Activated CD4-positive, alpha-beta T cell treated with anti-CD3 and anti-CD28 coated beads, Interleukin-2, amount 50 U/mL, for 16 hours (primary cell): Measurements from ENCODE around the gene RGS6.

Source experiments
- DNase-seq: peaks from one replicate; pipeline ENCODE4 v3.0.0-alpha.2; 2020

The RGS6 gene

DNA sequence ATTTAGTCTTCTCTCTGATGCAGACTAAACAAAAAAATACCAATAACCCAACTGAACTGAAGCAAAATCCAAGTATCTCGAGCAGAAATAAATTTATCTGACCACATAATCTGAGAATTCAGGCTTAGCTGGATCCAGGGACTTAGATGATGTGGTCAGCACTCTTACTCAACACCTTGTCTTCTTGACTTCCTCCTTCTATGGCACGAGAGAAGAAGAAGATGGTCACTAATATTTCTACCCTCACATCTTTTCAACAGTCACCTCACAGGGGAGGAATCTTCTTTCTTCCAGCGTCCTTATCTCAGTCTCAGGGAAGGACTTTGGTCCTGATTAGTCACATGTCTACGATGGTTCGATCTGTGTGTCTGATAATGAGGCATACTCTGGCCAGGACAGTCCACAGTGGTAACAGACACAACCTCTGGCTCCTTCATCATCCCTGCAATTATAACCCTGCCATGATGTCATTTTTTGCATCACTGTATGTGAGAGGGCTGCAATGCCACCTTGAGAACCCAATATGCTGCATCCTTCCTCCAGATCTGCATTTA is 15.8 kb downstream of the RGS6 start:
- no peak for DNase-seq

GRCh38 chr14:71952381-71953363 is 20.4 kb downstream of the RGS6 start:
- no peak for DNase-seq

DNA sequence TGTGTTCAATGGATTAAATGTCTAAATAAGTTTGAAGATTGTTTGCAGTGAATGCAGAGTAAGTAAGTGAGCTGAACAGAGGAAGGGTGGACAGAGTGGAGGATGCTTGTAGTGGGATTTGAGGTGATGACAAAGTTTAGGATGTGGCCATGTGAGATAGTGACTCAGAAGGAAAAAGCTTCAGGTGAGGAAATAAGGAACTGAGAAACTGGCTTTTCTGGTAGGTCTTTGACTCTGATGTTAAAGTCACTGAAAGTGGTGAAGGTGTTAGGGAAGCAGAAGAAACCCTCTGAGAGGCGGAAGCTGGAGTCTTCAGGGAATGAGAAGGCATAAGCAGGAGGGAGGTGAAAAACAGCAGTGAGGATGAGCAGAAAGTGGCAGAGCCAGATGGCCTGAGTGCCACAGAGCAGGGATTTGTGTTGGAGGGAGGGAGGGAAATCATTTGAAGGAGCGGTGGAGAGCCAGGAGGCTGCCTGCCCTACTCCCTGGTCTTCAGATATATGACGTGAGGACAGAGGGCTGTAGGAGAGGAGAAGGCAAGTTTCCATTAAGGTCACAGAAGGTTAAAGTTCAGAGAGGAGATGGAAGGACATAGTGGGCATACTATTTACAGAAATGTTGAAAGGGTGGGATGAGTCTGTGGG is 24.8 kb downstream of the RGS6 start:
- DNase-seq = no peak

DNA sequence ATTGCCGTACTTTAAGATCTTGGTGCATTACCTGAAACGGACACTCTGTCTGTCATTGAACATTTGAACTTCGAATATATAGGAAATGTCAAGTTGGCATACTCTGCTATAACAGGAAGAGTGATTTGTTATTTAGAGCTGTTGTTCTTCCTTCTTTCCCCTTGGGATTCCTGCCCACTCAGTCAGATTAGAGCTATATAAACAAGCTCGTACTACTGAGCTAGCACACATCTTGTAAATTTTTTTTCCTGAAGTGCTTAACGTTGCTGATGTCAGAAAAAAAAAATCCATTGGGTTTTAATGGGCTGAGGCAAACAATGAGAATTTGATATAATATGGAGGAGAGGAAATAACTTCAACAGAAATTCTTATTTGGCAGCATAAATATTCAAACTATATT is 26.8 kb downstream of the RGS6 start:
- no peak for DNase-seq

- no peak for DNase-seq
Observed at GRCh38 chr14:71960494-71961353, 28.5 kb downstream of the RGS6 start.

DNA sequence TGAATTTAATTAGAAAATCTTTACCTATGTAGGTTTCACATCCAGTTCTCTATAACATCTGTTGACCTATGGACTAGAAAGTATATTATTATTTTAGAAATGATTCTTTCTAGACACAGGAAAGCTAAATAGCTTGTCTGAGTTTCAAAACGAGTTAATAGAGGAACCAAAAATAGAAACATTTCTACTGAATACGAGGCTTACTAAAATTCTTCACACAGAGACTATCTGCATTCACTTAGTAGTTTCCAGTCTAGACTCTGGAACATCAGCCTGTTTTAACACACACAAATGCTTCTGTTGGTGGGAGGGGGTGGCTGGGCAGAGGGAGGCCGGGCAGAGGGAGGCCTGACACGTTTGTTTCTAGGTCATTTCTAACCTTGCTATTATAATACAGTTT is 29.7 kb downstream of the RGS6 start:
- DNase-seq = no peak

DNA sequence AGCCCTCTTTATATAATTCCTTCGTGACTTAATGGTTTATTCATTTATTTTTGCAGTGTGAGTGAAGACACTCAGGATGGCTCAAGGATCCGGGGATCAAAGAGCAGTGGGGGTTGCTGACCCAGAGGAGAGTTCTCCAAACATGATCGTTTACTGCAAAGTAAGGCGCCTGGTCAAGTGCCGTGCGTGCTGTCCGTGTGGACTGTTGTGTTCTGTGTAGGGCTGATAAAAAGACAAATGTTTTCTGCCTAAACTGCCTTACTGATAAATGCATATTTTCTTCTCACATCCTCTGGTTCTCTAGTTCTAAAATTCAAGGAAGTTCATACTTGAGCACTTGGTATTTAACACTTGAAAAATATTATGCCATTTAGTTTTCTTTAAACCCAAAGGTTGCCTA is 32.5 kb downstream of the RGS6 start:
- DNase-seq = no peak

GRCh38 chr14:71966528-71966927 is 34.3 kb downstream of the RGS6 start:
- no peak for DNase-seq

GRCh38 chr14:71967704-71968103 is 35.5 kb downstream of the RGS6 start:
- no peak for DNase-seq

- no peak for DNase-seq
Observed at GRCh38 chr14:71970272-71970671, 38.0 kb downstream of the RGS6 start.

DNA sequence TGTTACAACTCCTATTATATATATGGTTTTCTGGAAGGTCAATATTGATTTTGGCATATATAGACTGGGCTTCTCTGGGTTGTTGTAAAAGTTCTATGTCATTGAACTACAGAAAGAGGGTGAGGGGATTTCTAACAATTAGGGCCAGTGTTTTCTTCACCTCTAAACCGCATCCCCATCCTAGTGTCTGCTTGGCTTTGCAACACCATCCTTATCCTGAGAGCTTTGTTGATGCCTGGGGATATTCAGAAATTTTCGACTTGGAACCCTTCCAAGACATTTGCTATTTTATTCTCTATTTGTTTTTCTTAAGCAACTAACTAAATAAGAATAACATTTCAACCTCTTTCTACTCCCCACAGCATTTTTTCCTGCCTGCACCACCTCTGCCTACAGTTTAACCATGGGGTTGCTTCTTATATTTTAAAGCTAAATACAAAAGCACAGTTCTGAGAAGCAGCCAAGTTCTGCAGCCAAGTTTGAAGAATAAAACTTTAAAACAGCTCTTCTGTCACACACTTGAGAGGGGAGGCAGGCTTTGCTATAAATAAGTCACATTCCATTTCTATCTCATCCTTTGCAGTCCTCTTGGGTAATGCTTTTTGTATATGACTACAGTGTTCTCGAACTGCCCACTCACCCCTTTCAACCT is 53.4 kb downstream of the RGS6 start:
- no peak for DNase-seq

DNA sequence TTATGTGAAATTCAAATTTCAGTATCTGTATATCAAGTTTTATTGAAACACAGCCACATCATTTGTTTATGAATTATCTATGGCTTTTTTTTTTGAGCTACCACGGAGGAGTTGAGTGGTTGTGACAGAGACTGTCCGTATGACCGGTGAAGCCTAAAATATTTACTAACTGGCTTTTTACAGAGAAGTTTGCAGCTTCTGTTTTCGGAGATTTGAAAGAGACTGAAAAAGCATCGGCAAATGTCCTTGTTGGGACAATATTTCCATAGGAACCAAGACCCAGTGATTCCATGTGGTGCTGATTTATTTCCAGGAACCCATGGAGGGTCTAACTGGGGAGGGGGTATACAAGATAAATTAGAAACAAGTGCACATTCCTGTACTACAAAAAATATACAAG is 56.2 kb downstream of the RGS6 start:
- DNase-seq = no peak

- no peak for DNase-seq
Observed at GRCh38 chr14:71988939-71989338, 56.7 kb downstream of the RGS6 start.

DNA sequence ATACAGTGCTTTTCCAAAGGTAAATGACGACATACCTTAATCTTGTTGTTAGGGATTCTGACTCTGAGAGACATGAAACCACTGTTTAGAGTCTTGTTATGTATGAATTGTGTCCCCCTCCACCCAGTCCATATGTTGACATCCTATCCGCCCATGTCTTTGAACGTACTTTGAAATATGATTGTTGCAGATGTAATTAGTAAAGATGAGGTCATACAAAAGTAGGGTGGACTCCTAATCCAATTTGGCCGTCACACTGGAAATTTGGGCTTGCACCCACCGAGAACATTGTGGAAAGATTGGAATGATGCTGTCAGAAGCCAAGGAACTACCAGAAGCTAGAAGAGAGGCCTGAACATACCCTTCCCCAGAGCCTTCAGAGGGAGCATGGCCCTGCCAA is 62.2 kb downstream of the RGS6 start:
- DNase-seq = no peak

GRCh38 chr14:71995741-71996140 is 63.5 kb downstream of the RGS6 start:
- no peak for DNase-seq

DNA sequence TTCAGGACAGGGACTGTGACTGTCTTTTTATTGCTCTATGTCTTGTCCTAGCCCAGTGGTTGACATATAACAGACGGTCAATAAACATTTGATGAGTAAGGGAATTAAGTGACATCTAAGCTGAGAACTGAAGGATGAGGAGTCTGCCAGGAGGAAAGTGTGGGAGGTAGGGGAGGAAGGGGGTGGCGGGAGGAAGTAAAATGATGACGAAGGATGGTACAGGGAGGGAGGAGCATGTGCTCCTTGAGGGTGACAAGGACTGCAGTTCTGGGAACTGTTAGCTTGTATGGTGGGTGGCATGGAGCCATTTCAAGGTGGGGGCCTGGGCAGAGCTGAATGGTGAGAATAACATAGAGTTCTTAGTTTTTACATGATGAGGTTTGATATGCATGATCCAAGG is 64.4 kb downstream of the RGS6 start:
- DNase-seq = no peak

DNA sequence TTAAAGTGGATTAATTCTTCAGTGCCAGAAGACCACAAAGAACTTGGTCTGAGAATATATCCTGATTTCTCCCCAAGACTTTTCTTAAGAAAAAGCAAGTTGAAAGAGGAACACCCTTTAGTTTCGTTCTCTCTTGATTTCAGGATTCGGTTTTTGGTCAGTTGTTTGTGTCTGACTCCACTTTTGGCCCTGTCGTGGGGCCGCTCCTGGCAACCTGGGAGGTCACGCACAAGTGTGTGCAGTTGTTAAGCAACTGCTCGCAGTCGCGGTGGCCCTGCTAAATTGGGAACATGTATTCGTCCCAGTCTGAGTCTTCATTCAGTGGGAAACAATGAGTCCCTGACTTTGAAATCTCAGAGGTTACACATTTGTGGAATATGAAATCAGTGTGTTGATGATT is 68.7 kb downstream of the RGS6 start:
- no peak for DNase-seq

- no peak for DNase-seq
Observed at GRCh38 chr14:72002731-72003130, 70.5 kb downstream of the RGS6 start.

GRCh38 chr14:72008666-72009065 is 76.4 kb downstream of the RGS6 start:
- no peak for DNase-seq

- DNase-seq = no peak
Observed at GRCh38 chr14:72010474-72010873, 78.2 kb downstream of the RGS6 start.

GRCh38 chr14:72013721-72014345 is 81.6 kb downstream of the RGS6 start:
- no peak for DNase-seq

DNA sequence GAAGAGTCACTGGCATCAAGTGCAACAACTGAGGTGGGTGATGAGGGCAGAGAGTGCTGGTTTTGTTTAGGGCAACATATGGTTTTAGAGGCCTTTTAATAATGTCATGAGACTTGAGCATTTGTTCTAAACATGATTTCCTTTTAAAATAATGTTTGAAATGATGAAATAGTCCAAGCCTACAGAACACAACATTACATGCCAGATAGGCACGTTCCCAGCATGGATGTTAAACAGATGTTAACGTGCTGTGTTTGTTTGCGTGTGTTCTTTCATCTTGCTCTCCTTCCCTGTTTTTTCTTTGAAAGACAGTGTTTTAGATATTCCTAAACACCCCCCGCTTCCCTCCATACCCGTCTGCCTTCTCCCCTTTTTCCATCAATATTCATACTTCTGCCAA is 82.3 kb downstream of the RGS6 start:
- DNase-seq = no peak
